H9 (cell line): ENCODE data around the gene MICAL3. TPM values are rescaled to one million over a fixed set of nuclear protein-coding genes. Genes with fewer than 3 reads are reported as not detected.

Source experiments
- DNase-seq: peaks from one replicate; pipeline ENCODE4 v3.0.0-alpha.2; 2017
- H2AFZ ChIP-seq: one replicate; pipeline ENCODE4 v1.6.1; 2013; ENCODE audit warnings: mild to moderate bottlenecking, low read length, control low read depth, moderate library complexity
- H2AK5ac ChIP-seq: 2 replicates; pipeline ENCODE4 v1.6.1; 2013; ENCODE audit warnings: low read length, control low read depth, mixed read lengths; ENCODE audit not compliant: insufficient read length
- H2BK120ac ChIP-seq: one replicate; pipeline ENCODE4 v1.6.1; 2013; ENCODE audit warnings: low read depth, mild to moderate bottlenecking, low read length, control low read depth, inconsistent platforms; ENCODE audit not compliant: poor library complexity, severe bottlenecking
- H2BK12ac ChIP-seq: 2 replicates; pipeline ENCODE4 v1.6.1; 2013; ENCODE audit warnings: low read length, control low read depth, mixed read lengths, low read depth; ENCODE audit not compliant: insufficient read length
- H2BK15ac ChIP-seq: 2 replicates; pipeline ENCODE4 v1.6.1; 2013; ENCODE audit warnings: low read depth, low read length, control low read depth
- H2BK20ac ChIP-seq: one replicate; pipeline ENCODE4 v1.6.1; 2013; ENCODE audit warnings: low read depth, mild to moderate bottlenecking, low read length, control low read depth, inconsistent platforms; ENCODE audit not compliant: poor library complexity, severe bottlenecking
- H2BK5ac ChIP-seq: 2 replicates; pipeline ENCODE4 v1.6.1; 2013; ENCODE audit warnings: low read length, control low read depth, mixed read lengths; ENCODE audit not compliant: insufficient read length
- H3K14ac ChIP-seq: 2 replicates; pipeline ENCODE4 v1.6.1; 2013; ENCODE audit warnings: low read length, control low read depth; ENCODE audit not compliant: insufficient read depth
- H3K18ac ChIP-seq: 2 replicates; pipeline ENCODE4 v1.6.1; 2013; ENCODE audit warnings: low read depth, mild to moderate bottlenecking, mixed read lengths, low read length, control low read depth; ENCODE audit not compliant: insufficient read length
- H3K23ac ChIP-seq: 2 replicates; pipeline ENCODE4 v1.6.1; 2013; ENCODE audit warnings: low read length, control low read depth, mixed read lengths, low read depth; ENCODE audit not compliant: insufficient read length
- H3K23me2 ChIP-seq: 2 replicates; pipeline ENCODE4 v1.6.1; 2013; ENCODE audit warnings: low read depth, mild to moderate bottlenecking, mixed read lengths, low read length, control low read depth; ENCODE audit not compliant: insufficient read length, poor library complexity, severe bottlenecking
- H3K27ac ChIP-seq: 2 replicates; pipeline ENCODE4 v1.5.1; 2013; ENCODE audit warnings: low read length, control low read depth, mixed read lengths, low read depth; ENCODE audit not compliant: insufficient read length
- H3K27me3 ChIP-seq: 2 replicates; pipeline ENCODE4 v1.6.1; 2013; ENCODE audit warnings: low read length, control low read depth, inconsistent platforms; ENCODE audit not compliant: insufficient read depth
- H3K4ac ChIP-seq: 2 replicates; pipeline ENCODE4 v1.6.1; 2013; ENCODE audit warnings: low read depth, mild to moderate bottlenecking, control low read depth, inconsistent platforms, low read length, moderate library complexity
- H3K4me1 ChIP-seq: 2 replicates; pipeline ENCODE4 v1.6.1; 2013; ENCODE audit warnings: low read length, control low read depth, inconsistent platforms; ENCODE audit not compliant: insufficient read depth
- H3K4me2 ChIP-seq: 2 replicates; pipeline ENCODE4 v1.6.1; 2013; ENCODE audit warnings: low read length, control low read depth, mixed read lengths; ENCODE audit not compliant: insufficient read length, insufficient read depth
- H3K56ac ChIP-seq: 2 replicates; pipeline ENCODE4 v1.6.1; 2013; ENCODE audit warnings: low read depth, mild to moderate bottlenecking, mixed read lengths, low read length, control low read depth; ENCODE audit not compliant: insufficient read length
- H3K79me1 ChIP-seq: 2 replicates; pipeline ENCODE4 v1.6.1; 2013; ENCODE audit warnings: low read depth, mild to moderate bottlenecking, moderate library complexity, low read length, control low read depth, inconsistent platforms; ENCODE audit not compliant: insufficient read depth, poor library complexity, severe bottlenecking
- H3K79me2 ChIP-seq: 2 replicates; pipeline ENCODE4 v1.6.1; 2013; ENCODE audit warnings: low read length, control low read depth, inconsistent platforms; ENCODE audit not compliant: insufficient read depth
- H3K9ac ChIP-seq: 2 replicates; pipeline ENCODE4 v1.6.1; 2013; ENCODE audit warnings: low read length, control low read depth, mixed read lengths; ENCODE audit not compliant: insufficient read length; ENCODE audit errors: extremely low read depth
- H3K9me3 ChIP-seq: one replicate; pipeline ENCODE4 v1.6.1; 2013; ENCODE audit warnings: low read depth, low read length, inconsistent platforms; ENCODE audit not compliant: control insufficient read depth
- H3T11ph ChIP-seq: one replicate; pipeline ENCODE4 v1.6.1; 2013; ENCODE audit warnings: mild to moderate bottlenecking, low read length, control low read depth, inconsistent platforms
- H4K20me1 ChIP-seq: one replicate; pipeline ENCODE4 v1.6.1; 2013; ENCODE audit not compliant: control insufficient read depth, insufficient read length, insufficient read depth
- H4K5ac ChIP-seq: 2 replicates; pipeline ENCODE4 v1.6.1; 2013; ENCODE audit warnings: low read depth, mild to moderate bottlenecking, mixed read lengths, low read length, control low read depth; ENCODE audit not compliant: insufficient read length
- H4K8ac ChIP-seq: replicated peaks from 2 replicates; pipeline ENCODE4 v1.6.1; 2013; ENCODE audit warnings: low read length, control low read depth, mixed read lengths, low read depth; ENCODE audit not compliant: insufficient read length
- H4K91ac ChIP-seq: 2 replicates; pipeline ENCODE4 v1.6.1; 2013; ENCODE audit warnings: low read depth, mild to moderate bottlenecking, moderate library complexity, mixed read lengths, low read length, control low read depth; ENCODE audit not compliant: insufficient read length
- H3K27ac Mint-ChIP-seq, 3 experiments: 2 replicates in 2 of 3; 3 replicates in 1 of 3; pipeline ENCODE4 v1.8.0; 2020 to 2021; ENCODE audit warnings: mixed read lengths in 3 of 3, mild to moderate bottlenecking in 1 of 3, moderate library complexity in 1 of 3
- H3K27me3 Mint-ChIP-seq: 2 replicates; pipeline ENCODE4 v1.8.0; 2021; ENCODE audit warnings: low read depth, mild to moderate bottlenecking, moderate library complexity, mixed read lengths
- H3K36me3 Mint-ChIP-seq, 3 experiments: 2 replicates in 2 of 3; 3 replicates in 1 of 3; pipeline ENCODE4 v1.8.0; 2020 to 2021; ENCODE audit warnings: low read depth in 3 of 3, mixed read lengths in 3 of 3; ENCODE audit not compliant: insufficient read depth in 1 of 3
- H3K4me1 Mint-ChIP-seq, 2 experiments: 2 replicates each; pipeline ENCODE4 v1.8.0; 2020; ENCODE audit warnings: mixed read lengths in 2 of 2
- H3K4me3 Mint-ChIP-seq, 2 experiments: 2 replicates in 1 of 2; 3 replicates in 1 of 2; pipeline ENCODE4 v1.8.0; 2020 to 2021; ENCODE audit warnings: mild to moderate bottlenecking in 2 of 2, mixed read lengths in 2 of 2, moderate library complexity in 1 of 2
- H3K9me3 Mint-ChIP-seq, 2 experiments: 2 replicates in 1 of 2; 3 replicates in 1 of 2; pipeline ENCODE4 v1.8.0; 2020; ENCODE audit warnings: mild to moderate bottlenecking in 2 of 2, mixed read lengths in 2 of 2, moderate library complexity in 1 of 2
- CTCF ChIP-seq: fragments of 200-600 bp; sonication (generic); conservative IDR thresholded peaks from 3 replicates; pipeline ENCODE4 v1.8.0; 2021; ENCODE audit warnings: antibody characterized with exemption, mild to moderate bottlenecking
- WGBS: extraction: QIAGEN DNeasy Blood & Tissue Kit; methylation state at CpG from one replicate; pipeline ENCODE4 v1.1.7; 2013; ENCODE audit warnings: missing lambda C conversion rate, low lambda C conversion rate, mixed read lengths; ENCODE audit not compliant: insufficient read length; ENCODE audit errors: extremely low coverage; 5-methylcytosine and 5-hydroxymethylcytosine counted together
- total RNA-seq: library from RNA; stranded (reverse); gene quantifications from 2 replicates; pipeline ENCODE4 v1.2.1, GENCODE V29; 2021

Gene MICAL3
- total RNA-seq, 1 experiment from 2014 or later, result 50.2 TPM

DNA sequence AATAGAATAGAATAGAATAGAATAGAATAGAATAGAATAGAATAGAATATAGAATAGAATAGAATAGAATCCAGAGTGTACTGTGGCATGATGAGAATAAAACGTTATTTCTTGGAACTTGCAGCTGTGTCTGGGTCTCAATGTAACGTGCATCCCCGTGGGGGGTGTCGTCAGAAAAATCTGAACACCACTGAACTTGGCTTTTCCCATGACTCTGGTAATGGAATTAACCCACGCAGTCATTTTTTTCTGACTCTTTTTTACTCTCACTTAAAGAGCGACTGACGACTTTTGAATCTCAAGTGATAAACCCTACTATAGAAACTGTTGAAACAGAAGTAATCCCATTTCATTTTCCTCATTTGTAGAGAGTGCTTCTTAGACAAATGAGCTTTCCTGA is 157.7 kb downstream of the MICAL3 start:
- WGBS, result no CpG with 5 or more reads among the region's 7 CpGs

More for the DNA sequence above, 157.7 kb downstream of the MICAL3 start:
- no peak overlapping the region for H2AK5ac ChIP-seq
- H3K79me2 ChIP-seq, result no peaks in the 10 kb centered on the region
- no peaks in the 10 kb centered on the region for H3K9me3 ChIP-seq
- no peak for TF ChIP-seq CTCF
- no peak overlapping the region for H3K56ac ChIP-seq
- H3K36me3 Mint-ChIP-seq, result peaks cover 10 to 60% (median 36%) of the 10 kb centered on the region in 3 experiments; a peak in 6 of 7 replicates
- no peak overlapping the region for H3K27ac ChIP-seq
- no peaks in the 10 kb centered on the region for H3K4me1 ChIP-seq
- H3K27ac Mint-ChIP-seq, result no peak overlapping the region
- H4K5ac ChIP-seq, result no peak overlapping the region
- no peak overlapping the region for H2BK12ac ChIP-seq
- H3K27me3 Mint-ChIP-seq, result peaks cover 10% of the 10 kb centered on the region
- no peaks in the 10 kb centered on the region for H3K23me2 ChIP-seq
- H3K4ac ChIP-seq, result no peak overlapping the region
- no peaks in the 10 kb centered on the region for H3K27me3 ChIP-seq
- H4K20me1 ChIP-seq, result no peaks in the 10 kb centered on the region
- no peak overlapping the region for H2BK15ac ChIP-seq
- H2AFZ ChIP-seq, result no peak overlapping the region
- H3K4me3 Mint-ChIP-seq, result no peak overlapping the region
- H3K14ac ChIP-seq, result no peak overlapping the region
- H3K9ac ChIP-seq, result no peak overlapping the region
- no peak overlapping the region for H2BK5ac ChIP-seq
- H2BK120ac ChIP-seq, result no peak overlapping the region
- H3K23ac ChIP-seq, result no peak overlapping the region
- no peaks in the 10 kb centered on the region for H3K79me1 ChIP-seq
- no peak for DNase-seq
- H2BK20ac ChIP-seq, result no peak overlapping the region
- H4K8ac ChIP-seq, result no peak overlapping the region
- no peak overlapping the region for H3T11ph ChIP-seq
- H3K4me2 ChIP-seq, result no peak overlapping the region
- H3K4me1 Mint-ChIP-seq, result no peaks in the 10 kb centered on the region
- H3K9me3 Mint-ChIP-seq, result no peaks in the 10 kb centered on the region
- H3K18ac ChIP-seq, result no peak overlapping the region
- no peak overlapping the region for H4K91ac ChIP-seq
